Hepatocyte (in vitro differentiated cells): ENCODE results near the gene BARX1.

Experiments used
- CTCF ChIP-seq: fragments of 200-600 bp; sonication (generic); IDR thresholded peaks from 2 replicates; pipeline ENCODE4 v1.5.1; 2016; ENCODE audit warnings: antibody characterized with exemption, mild to moderate bottlenecking; ENCODE audit not compliant: poor library complexity
- EZH2 ChIP-seq: fragments of 200-600 bp; sonication (generic); IDR thresholded peaks from 2 replicates; pipeline ENCODE4 v1.6.1; 2016; ENCODE audit warnings: antibody characterized with exemption, mild to moderate bottlenecking, borderline replicate concordance
- EZH2phosphoT487 ChIP-seq: fragments of 200-600 bp; sonication (generic); IDR thresholded peaks from one replicate; pipeline ENCODE4 v1.6.1; 2018; ENCODE audit warnings: antibody characterized with exemption, mild to moderate bottlenecking, low read depth, moderate library complexity; ENCODE audit not compliant: unreplicated experiment, severe bottlenecking

- no peak for TF ChIP-seq EZH2phosphoT487
- no peak for TF ChIP-seq CTCF
- no peak for TF ChIP-seq EZH2
Observed at GRCh38 chr9:93906195-93906880, 48.8 kb downstream of the BARX1 start.
